GM12864 (cell line): ENCODE data around the gene DKKL1.

Source experiments
- DNase-seq: peaks from one replicate; pipeline ENCODE4 v3.0.0-alpha.2; 2011; ENCODE audit warnings: low read depth
- H3K4me3 ChIP-seq: 2 replicates; pipeline ENCODE4 v1.5.1; 2011; ENCODE audit warnings: mild to moderate bottlenecking, low read depth, low read length, control low read depth
- CTCF ChIP-seq: IDR thresholded peaks from 2 replicates; pipeline ENCODE4 v1.5.1; 2011; ENCODE audit warnings: low read depth, mild to moderate bottlenecking, moderate library complexity, low read length, control low read depth, inconsistent platforms; ENCODE audit errors: missing control alignments

Gene DKKL1

GRCh38 chr19:49411681-49412326 is 48.1 kb downstream of the DKKL1 start:
- DNase-seq: no peak
- no peak for TF ChIP-seq CTCF

GRCh38 chr19:49413348-49413747 is 49.7 kb downstream of the DKKL1 start:
- no peak for TF ChIP-seq CTCF
- DNase-seq: no peak
- no peak overlapping the region for H3K4me3 ChIP-seq

More at GRCh38 chr19:49411681-49412326, 48.1 kb downstream of the DKKL1 start:
- H3K4me3 ChIP-seq: no peak overlapping the region

- no peak for DNase-seq
- no peak overlapping the region for H3K4me3 ChIP-seq
- no peak for TF ChIP-seq CTCF
Observed at GRCh38 chr19:49414256-49414655, 50.6 kb downstream of the DKKL1 start.

- DNase-seq: no peak
- no peak overlapping the region for H3K4me3 ChIP-seq
- TF ChIP-seq CTCF: no peak
Observed at GRCh38 chr19:49415102-49415809, 51.6 kb downstream of the DKKL1 start.

- H3K4me3 ChIP-seq: no peak overlapping the region
- TF ChIP-seq CTCF: no peak
- DNase-seq: no peak
Observed at GRCh38 chr19:49415810-49416200, 52.1 kb downstream of the DKKL1 start.

GRCh38 chr19:49417088-49417487 is 53.4 kb downstream of the DKKL1 start:
- no peak for TF ChIP-seq CTCF
- H3K4me3 ChIP-seq: no peak overlapping the region
- DNase-seq: no peak

GRCh38 chr19:49418511-49418910 is 54.8 kb downstream of the DKKL1 start:
- H3K4me3 ChIP-seq: no peak overlapping the region
- DNase-seq: no peak
- TF ChIP-seq CTCF: no peak
